GM18868 (cell line): ENCODE data around the gene TRAPPC8.
"Not testable (repeated sequence)": the region's sequence is repeated elsewhere in the genome, so short reads cannot be mapped to it uniquely, and the experiment has no call there.

Source experiments
- ATAC-seq: cut with Tn5 transposase; IDR thresholded peaks from one replicate; pipeline ENCODE4 v1.9.1; 2021; ENCODE audit warnings: mild to moderate bottlenecking, moderate library complexity; ENCODE audit not compliant: unreplicated experiment

The TRAPPC8 gene

GRCh38 chr18:31946305-31947046 is 3.5 kb upstream of the TRAPPC8 start:
- no peak for ATAC-seq

- no peak for ATAC-seq
These were observed 1.2 kb upstream of the TRAPPC8 start for GRCh38 chr18:31943878-31944816.

DNA sequence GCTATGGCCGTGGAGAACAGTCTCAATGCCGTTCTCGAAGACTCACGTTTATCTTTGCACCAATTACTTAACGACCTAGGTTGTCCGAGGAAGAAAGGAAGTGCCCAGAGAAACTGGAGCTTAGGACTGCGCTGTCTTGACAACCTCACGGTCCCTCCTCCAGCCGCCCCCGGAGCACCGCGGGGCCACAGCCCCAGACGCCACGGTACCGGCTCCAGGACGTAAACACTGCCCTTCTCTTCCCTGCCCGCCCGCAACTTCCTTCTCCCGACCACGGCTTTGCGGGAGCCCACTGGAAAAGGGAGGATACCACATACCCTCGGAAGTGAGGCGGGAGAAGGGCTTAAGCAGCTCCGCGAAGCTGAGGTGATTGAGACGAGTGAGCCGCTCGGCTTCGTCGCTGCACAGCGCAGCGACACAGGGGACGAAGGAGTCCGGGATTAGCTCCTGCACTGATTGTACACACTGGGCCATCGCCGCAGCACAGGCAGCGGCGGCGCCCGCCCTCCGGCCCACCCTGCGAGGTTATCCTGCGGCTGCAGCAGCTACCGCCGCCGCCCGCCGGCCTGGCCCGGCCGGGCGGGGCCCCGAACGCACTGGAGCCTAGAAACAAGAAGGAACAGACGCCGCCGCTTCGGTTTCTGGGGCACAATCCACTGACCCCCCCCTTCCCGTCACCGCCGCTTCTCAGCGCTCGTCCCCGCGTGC is 483 bp downstream of the TRAPPC8 start:
- peak; percentile 31 for ATAC-seq

DNA sequence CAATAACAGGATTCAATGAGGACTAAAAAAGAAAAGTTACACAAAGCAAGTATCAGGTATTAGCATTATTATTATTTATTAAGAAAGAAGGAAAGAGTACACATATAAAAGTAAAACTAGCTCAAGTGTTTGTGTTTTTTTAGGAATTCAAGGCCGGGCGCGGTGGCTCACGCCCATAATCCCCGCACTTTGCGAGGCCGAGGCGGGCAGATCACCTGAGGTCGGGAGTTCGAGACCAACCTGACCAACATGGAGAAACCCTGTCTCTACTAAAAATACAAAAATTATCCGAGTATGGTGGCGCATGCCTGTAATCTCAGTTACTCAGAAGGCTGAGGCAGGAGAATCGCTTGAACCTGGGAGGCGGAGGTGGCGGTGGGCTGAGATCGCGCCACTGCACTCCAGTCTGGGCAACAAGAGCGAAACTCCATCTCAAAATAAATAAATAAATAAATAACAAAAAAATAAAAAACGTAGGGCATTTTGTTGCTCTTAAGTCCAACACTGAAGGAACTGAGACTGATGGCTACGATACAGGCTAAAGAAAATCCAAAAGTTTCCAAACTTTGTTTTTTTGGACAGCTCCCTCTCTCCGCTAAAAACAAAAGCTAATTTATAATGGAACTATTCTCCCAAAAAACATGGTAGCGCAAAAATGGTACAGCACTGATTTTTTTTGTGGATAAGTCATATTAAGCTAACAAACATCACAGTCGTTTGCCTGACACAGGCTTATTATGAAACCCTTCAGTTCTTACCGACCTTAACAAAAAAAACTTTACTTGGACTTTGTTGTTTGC is 1.7 kb downstream of the TRAPPC8 start:
- no peak for ATAC-seq

DNA sequence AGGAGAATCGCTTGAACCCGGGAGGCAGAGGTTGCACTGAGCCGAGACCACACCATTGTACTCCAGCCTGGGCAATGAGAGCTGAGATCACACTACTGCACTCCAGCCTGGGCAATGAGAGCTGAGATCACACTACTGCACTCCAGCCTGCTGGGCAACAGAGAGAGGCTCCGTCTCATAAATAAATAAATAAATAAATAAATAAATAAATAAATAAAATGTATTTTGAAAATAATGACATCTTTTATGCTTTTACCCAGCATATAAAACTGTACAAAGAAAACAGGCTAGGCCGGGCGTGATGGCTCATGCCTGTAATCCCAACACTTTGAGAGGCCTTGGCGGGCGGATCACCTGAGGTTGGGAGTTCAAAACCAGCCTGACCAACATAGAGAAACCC is 8.2 kb downstream of the TRAPPC8 start:
- ATAC-seq: not testable (repeated sequence)

- ATAC-seq: no peak
These were observed 11.1 kb downstream of the TRAPPC8 start for GRCh38 chr18:31931886-31932240.

DNA sequence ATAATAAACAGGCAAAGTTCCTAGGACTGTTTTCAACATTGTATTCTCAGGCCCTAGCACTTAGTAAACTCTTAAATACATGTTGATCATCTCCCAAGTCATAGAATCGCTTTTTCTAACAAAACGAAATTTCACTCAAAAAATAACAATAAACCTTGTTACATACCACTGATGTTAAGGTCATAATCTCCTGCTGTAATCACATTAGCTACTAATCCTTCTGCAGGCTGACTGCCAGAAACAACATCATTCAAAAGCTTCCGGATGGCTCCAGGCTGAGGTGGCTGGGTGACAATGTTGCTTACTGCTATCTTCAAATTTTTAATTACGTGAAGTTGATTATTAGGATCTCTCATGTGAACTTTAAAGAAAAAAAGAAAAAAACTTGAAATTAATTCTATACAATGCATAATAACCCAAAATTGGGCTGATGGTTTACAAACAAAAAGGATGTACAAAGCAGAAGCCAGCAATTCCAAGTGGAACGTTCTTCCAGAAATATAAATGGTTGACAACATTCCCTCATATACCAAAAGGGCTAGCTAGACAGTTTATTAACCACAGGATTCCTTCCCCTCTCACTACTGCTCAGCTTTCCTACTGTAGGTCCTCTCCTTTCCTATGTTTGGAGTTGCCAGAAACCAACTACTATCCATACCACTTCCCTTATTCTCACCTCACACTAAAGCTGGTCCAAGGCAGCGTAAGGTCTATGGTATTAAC is 11.6 kb downstream of the TRAPPC8 start:
- ATAC-seq: no peak

GRCh38 chr18:31929273-31929672 is 13.7 kb downstream of the TRAPPC8 start:
- no peak for ATAC-seq

DNA sequence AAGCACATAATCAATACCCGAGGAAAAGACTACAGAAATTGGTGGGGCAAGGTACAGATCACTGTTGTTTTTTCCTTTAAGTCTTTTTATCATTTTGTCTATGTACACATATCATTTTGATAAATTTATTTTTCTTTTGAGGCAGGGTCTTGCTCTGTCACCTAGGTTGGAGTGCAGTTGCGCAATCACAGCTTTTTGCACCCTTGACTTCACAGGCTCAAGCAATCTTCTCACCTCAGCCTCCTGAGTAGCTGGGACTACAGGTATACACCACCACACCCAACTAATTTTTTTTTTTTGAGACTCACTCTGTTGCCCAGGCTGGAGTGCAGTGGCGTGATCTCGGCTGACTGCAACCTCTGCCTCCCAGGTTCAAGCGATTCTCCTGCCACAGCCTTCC is 15.9 kb downstream of the TRAPPC8 start:
- ATAC-seq: not testable (repeated sequence)

DNA sequence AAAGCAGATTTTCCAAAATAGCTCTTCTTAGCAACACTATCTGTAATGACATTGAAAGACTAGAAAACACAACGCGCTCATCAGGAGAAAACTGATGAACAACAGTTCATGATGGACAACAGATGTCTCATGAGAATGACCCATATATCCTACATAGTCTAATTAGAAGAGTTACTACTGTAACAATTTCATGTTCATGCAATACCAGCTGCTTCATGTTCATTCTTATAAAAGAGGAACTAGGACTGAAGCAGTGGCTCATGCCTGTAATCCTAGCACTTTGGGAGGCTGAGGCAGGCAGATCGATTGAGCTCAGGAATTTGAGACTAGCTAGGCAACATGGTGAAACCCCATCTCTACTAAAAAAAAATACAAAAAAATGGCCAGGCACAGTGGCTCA is 22.7 kb downstream of the TRAPPC8 start:
- no peak for ATAC-seq

- not testable (repeated sequence) for ATAC-seq
These were observed 23.6 kb downstream of the TRAPPC8 start for GRCh38 chr18:31919366-31919765.

- ATAC-seq: no peak
These were observed 24.2 kb downstream of the TRAPPC8 start for GRCh38 chr18:31918733-31919132.

DNA sequence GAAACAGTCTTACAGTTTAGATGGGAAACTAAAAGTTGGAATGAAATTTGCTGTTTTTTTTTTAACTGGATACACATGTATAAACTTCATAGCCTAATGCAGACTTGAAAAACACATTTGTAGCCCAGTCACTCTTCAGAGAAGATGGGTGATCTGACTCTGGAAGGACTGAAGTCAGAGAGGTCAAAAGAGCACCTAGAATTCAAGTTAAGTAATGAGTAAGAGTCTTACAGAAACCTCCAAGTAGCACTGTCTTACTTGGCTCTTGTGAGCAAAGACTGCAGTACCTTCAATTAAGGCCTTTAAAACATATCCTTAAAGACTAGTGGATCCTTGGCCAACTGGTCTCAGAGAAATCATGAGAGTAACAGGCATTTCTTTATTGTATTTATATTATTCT is 41.9 kb downstream of the TRAPPC8 start:
- no peak for ATAC-seq

- not testable (repeated sequence) for ATAC-seq
These were observed 43.2 kb downstream of the TRAPPC8 start for GRCh38 chr18:31899771-31900170.

DNA sequence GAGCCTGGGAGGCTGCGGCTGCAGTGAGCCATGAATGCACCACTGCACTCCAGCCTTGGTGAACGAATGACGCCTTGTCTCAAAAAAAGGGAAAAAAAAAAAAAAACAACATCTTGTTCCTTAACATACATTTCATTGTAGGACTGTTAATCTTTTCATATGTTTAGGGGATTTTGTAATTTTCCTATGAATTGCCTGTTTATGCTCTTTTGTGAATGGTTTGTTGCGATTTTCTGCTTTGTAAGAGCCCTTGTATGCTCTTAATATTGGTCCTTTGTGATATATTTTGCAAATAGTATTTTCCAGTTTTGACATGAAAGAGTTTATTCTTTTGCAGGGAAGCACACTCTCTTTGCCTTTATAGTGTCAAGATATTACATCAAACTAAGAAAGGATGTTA is 50.0 kb downstream of the TRAPPC8 start:
- no peak for ATAC-seq

DNA sequence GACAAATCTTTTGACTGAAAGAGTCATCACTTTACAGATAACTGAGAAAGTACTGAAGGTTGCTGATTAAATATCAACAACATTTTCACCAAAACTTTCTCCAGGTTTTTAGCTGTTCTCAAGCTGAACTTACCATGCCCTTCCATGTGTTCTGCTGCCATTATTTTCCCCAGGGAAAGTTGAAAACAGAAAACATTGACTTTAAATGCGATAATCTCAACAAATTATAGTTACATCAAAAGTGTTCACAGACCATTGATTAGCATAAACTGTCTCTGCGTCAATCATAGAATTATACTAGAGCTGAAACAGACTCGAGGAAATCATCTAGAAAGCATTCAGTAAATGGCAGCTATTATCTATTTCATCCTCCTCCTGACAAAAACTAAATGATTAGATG is 51.4 kb downstream of the TRAPPC8 start:
- no peak for ATAC-seq

DNA sequence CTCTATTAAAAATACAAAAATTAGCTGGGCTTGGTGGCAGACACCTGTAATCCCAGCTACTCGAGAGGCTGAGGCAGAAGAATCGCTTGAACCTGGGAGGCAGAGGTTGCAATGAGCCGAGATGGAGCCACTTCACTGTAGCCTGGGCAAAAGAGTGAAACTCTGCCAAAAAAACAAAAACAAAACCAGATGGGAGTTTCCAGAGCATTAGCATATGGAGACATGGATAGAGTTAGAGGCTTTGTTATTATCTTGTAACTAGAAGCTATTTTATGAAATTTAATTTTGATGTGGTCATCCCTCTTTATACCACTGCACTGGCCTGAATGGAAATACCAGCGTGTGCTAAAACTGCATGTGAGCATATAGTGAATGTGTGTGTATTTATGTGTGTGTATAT is 58.9 kb downstream of the TRAPPC8 start:
- no peak for ATAC-seq

GRCh38 chr18:31880186-31880898 is 62.6 kb downstream of the TRAPPC8 start:
- no peak for ATAC-seq

GRCh38 chr18:31878358-31878757 is 64.6 kb downstream of the TRAPPC8 start:
- ATAC-seq: no peak
